GM12865 (cell line): ENCODE data around the gene MRPS30.
"Not testable (repeated sequence)": the region's sequence is repeated elsewhere in the genome, so short reads cannot be mapped to it uniquely, and the experiment has no call there.

Experiments
- DNase-seq: peaks from one replicate; pipeline ENCODE4 v3.0.0; 2010; ENCODE audit warnings: low read depth
- H3K4me3 ChIP-seq: 2 replicates; pipeline ENCODE4 v1.5.1; 2011; ENCODE audit warnings: mild to moderate bottlenecking, low read depth, low read length, control low read depth
- TF ChIP-seq, protein P1 (sequence below): IDR thresholded peaks from 2 replicates; pipeline ENCODE4 v1.5.1; 2011; ENCODE audit warnings: low read length, control low read depth, low read depth, inconsistent platforms; ENCODE audit not compliant: insufficient read depth; ENCODE audit errors: missing control alignments

The MRPS30 gene

DNA sequence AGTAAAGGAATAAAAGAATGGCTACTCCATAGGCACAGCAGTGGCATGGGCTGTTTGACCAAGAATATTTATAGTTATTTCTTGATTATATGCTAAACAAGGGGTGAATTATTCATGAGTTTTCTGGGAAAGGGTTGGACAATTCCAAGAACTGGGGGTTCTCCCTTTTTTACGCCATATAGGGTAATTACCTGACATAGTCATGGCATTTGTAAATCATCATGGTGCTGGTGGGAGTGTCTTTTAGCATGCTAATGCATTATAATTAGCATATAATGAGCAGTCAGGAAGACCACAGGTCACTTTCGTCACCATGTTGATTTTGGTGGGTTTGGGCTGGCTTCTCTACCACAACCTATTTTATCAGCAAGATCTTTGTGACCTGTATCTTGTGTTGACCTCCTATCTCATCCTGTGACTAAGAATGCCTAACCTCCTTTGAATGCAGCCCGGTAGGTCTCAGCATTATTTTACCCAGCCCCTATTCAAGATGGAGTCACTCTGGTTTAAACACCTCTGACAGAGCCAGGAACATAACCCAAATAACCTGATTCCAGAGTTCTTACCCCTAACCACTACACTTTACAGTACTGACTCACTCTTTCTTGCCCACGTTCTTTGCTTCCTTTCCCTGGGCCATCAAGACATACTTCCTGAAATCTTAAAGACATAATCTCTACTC is 25.0 kb upstream of the MRPS30 start:
- no peak for DNase-seq
- no peak overlapping the region for H3K4me3 ChIP-seq
- TF ChIP-seq, protein P1, sequence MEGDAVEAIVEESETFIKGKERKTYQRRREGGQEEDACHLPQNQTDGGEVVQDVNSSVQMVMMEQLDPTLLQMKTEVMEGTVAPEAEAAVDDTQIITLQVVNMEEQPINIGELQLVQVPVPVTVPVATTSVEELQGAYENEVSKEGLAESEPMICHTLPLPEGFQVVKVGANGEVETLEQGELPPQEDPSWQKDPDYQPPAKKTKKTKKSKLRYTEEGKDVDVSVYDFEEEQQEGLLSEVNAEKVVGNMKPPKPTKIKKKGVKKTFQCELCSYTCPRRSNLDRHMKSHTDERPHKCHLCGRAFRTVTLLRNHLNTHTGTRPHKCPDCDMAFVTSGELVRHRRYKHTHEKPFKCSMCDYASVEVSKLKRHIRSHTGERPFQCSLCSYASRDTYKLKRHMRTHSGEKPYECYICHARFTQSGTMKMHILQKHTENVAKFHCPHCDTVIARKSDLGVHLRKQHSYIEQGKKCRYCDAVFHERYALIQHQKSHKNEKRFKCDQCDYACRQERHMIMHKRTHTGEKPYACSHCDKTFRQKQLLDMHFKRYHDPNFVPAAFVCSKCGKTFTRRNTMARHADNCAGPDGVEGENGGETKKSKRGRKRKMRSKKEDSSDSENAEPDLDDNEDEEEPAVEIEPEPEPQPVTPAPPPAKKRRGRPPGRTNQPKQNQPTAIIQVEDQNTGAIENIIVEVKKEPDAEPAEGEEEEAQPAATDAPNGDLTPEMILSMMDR, result no peak

DNA sequence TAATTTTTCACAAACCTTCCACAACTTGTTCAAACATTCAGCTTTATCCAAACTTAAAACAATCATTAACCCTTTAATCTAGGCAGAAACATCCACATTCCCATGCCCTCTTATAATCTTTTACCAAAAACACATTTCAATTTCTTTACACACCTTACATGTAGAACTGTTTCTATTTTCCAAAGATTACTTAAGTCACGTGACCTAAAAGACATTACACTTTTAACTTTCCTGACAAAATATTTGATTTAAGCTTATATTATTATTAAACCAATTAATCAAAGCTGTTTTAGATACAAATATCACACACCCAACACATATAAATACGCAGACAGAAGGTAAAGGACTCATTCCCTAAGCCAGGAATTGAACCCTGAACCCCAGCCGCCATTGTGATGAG is 21.0 kb upstream of the MRPS30 start:
- H3K4me3 ChIP-seq, result no peak overlapping the region
- DNase-seq, result no peak
- TF ChIP-seq, protein P1, result no peak

DNA sequence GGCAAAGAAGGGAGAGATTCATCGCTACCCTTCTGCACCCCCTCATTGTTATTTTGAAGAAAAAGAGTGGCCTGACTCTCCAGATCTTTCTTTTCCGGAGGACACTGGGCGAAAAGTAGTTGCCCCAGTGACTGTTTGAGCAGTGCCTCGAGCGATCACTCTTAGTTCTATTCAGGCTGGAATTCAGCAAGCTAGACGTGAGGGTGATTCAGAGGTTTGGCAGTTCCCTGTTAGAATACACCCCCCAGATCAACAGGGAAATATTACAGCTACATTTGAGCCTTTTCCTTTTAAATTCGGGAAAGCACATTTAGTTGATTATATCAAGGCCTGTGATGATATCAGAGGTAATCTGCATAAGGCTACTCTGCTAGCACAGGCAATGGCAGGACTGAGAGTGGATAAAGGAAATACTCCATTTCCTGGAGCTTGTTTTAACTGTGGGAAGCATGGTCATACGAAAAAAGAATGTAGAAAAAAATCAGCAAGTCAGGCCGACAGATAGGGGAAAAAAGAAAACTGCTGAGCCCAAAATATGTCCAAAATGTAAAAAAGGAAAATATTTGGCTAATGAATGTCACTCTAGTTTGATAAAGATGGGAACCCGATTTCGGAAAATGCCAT is 19.3 kb upstream of the MRPS30 start:
- DNase-seq, H3K4me3 ChIP-seq: not testable (repeated sequence)

DNA sequence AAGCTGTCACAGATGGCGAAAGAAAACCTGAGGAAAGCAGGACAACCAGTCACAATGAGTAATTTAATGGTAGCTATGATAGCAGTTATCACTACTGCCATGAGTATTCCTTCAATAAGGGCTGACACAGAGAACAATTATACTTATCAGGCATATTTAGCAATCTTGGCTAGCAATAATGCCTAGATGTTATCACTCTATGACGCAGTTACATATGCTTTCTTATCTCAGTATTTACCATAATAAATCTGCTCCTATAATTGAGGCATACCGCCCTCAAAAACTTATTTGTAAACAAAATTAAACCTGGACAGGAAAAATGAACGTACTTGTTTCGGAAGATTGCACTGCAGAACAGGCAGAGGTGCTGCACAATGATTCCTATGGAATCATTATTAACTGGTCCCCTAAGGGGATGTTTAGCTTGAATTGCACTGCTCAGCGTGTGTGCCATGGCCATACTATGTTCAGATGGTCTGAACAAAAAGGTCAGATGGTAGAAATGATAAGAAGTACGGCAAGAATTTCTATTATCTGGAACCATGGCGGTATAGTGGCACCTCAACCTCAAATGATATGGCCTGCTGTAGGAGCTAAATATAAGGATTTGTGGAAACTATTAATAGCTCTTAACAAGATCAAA is 16.6 kb upstream of the MRPS30 start:
- DNase-seq, H3K4me3 ChIP-seq: not testable (repeated sequence)

DNA sequence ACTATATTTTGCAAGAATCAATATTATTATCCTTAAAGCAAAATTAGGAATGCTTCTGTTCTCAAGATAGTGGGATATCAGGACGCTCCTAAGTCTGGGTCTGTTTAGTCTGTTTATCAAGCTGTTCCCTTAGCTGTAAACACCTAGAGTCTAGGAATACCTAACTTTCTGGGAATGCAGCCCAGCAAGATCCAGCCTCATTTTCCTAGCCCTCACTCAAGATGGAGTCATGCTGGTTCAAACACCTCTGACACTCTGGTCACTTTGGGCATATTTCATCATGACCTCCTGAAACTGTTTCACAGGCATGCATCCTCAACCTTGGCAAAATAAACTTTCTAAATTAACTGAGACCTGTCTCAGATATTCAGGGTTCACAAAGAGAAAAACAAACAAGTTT is 14.4 kb upstream of the MRPS30 start:
- TF ChIP-seq, protein P1, result no peak
- no peak for DNase-seq
- no peak overlapping the region for H3K4me3 ChIP-seq

DNA sequence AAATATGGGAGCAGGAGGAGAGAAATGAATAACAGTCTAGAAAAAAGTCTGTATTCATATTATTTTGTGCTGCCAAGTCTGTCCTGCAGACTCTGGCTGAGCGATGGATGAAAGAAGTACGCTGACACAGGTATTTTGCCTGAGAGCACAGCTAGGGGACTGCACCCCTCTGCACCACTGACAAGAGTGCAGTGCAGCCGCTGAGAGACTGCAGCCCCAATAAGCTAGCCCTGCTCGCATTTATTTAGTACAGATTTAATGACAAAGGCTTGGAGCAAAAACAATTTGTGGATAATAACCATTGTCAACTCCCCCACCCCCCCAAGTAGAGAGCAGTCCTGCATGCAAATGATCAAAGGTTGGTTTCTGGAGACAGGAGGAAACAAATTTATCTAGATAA is 13.3 kb upstream of the MRPS30 start:
- no peak for DNase-seq
- H3K4me3 ChIP-seq, result no peak overlapping the region
- TF ChIP-seq, protein P1, result no peak

DNA sequence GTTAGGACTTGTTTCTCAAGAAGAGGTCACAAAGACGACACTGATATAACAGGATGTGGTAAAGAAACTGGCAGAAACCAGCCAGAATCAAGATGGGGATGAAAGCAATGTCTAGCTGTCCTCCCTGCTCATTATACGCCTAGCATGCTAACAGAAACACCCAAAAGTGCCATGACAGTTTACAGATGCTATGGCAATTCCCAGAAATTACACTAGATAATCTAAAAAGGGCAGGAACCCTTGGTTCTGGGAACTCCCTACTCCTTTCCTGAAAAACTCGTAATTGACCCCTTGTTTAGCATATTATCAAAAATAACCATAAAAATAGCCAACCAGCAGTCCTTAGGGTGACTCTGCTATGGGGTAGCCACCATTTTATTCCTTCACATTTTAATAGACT is 10.9 kb upstream of the MRPS30 start:
- TF ChIP-seq, protein P1, result no peak
- H3K4me3 ChIP-seq, result no peak overlapping the region
- DNase-seq, result no peak

DNA sequence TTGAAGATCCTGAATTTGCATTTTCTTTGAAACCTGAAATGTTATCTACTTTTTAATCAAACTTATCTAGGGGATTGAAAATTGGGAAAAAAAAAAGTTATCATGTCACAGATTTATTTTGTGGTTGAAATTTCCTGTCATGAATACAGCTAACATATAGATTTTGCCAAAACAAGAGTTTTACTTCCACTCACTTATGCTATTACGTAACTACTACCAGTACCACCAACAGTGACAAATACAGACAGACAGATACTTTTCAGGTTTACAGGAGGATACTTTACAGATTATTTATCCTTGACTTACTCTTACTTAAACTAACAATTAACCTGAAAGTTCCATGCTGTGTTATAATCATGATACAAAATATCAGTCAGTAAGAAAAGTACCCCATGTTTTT is 6.8 kb upstream of the MRPS30 start:
- no peak overlapping the region for H3K4me3 ChIP-seq
- no peak for DNase-seq
- TF ChIP-seq, protein P1, result no peak
